Neuron (in vitro differentiated cells): ENCODE results near the gene CNNM2.
"Not testable (repeated sequence)": the region's sequence is repeated elsewhere in the genome, so short reads cannot be mapped to it uniquely, and the experiment has no call there.

ENCODE experiments used
- H2AFZ ChIP-seq: one replicate; pipeline ENCODE4 v1.6.1; 2013; ENCODE audit warnings: low read depth, mild to moderate bottlenecking, inconsistent platforms, low read length, moderate library complexity
- H3K27me3 ChIP-seq: one replicate; pipeline ENCODE4 v1.6.1; 2013; ENCODE audit warnings: low read length; ENCODE audit not compliant: insufficient read depth
- H3K36me3 ChIP-seq: one replicate; pipeline ENCODE4 v1.6.1; 2013; ENCODE audit warnings: low read length; ENCODE audit not compliant: insufficient read depth
- H3K4me1 ChIP-seq: one replicate; pipeline ENCODE4 v1.6.1; 2013; ENCODE audit warnings: low read length; ENCODE audit not compliant: insufficient read depth
- H3K4me3 ChIP-seq: 2 replicates; pipeline ENCODE4 v1.5.1; 2013; ENCODE audit warnings: mild to moderate bottlenecking, low read length, moderate library complexity
- H3K9me3 ChIP-seq: one replicate; pipeline ENCODE4 v1.6.1; 2013; ENCODE audit warnings: low read length

Gene CNNM2

GRCh38 chr10:103062854-103063590 is 144.9 kb downstream of the CNNM2 start:
- Histone ChIP-seq H2AFZ (no peak overlapping the region), H3K4me1 (no peaks in the 10 kb centered on the region), H3K36me3 (no peaks in the 10 kb centered on the region), H3K27me3 (no peaks in the 10 kb centered on the region), H3K4me3 (no peak overlapping the region), H3K9me3 (no peaks in the 10 kb centered on the region)

GRCh38 chr10:103064956-103065355 is 146.9 kb downstream of the CNNM2 start:
- no peaks in the 10 kb centered on the region for H3K9me3 ChIP-seq
- no peaks in the 10 kb centered on the region for H3K27me3 ChIP-seq
- H3K36me3 ChIP-seq, result peaks cover 2% of the 10 kb centered on the region
- no peak overlapping the region for H3K4me3 ChIP-seq
- H2AFZ ChIP-seq, result no peak overlapping the region
- H3K4me1 ChIP-seq, result no peaks in the 10 kb centered on the region

- Histone ChIP-seq H3K27me3 (no peaks in the 10 kb centered on the region), H2AFZ (no peak overlapping the region), H3K4me1 (no peaks in the 10 kb centered on the region)
Observed at GRCh38 chr10:103066141-103067098, 148.3 kb downstream of the CNNM2 start.

GRCh38 chr10:103067099-103067477 is 149.0 kb downstream of the CNNM2 start:
- H3K4me3 ChIP-seq, H3K27me3 ChIP-seq, H3K36me3 ChIP-seq, H3K9me3 ChIP-seq, H2AFZ ChIP-seq, H3K4me1 ChIP-seq: not testable (repeated sequence)

More at GRCh38 chr10:103066141-103067098, 148.3 kb downstream of the CNNM2 start:
- H3K4me3 ChIP-seq, result no peak overlapping the region
- peaks cover 2% of the 10 kb centered on the region for H3K36me3 ChIP-seq
- no peaks in the 10 kb centered on the region for H3K9me3 ChIP-seq

- Histone ChIP-seq H3K4me3 (no peak overlapping the region), H2AFZ (no peak overlapping the region), H3K27me3 (no peaks in the 10 kb centered on the region), H3K9me3 (no peaks in the 10 kb centered on the region), H3K4me1 (no peaks in the 10 kb centered on the region), H3K36me3 (peaks cover 2% of the 10 kb centered on the region)
Observed at GRCh38 chr10:103067484-103067883, 149.4 kb downstream of the CNNM2 start.

GRCh38 chr10:103067956-103068355 is 149.9 kb downstream of the CNNM2 start:
- Histone ChIP-seq H3K9me3 (no peaks in the 10 kb centered on the region), H3K27me3 (no peaks in the 10 kb centered on the region), H3K36me3 (peaks cover 2% of the 10 kb centered on the region), H2AFZ (no peak overlapping the region), H3K4me3 (no peak overlapping the region), H3K4me1 (no peaks in the 10 kb centered on the region)

- Histone ChIP-seq H2AFZ (no peak overlapping the region), H3K36me3 (peaks cover 2% of the 10 kb centered on the region), H3K4me1 (no peaks in the 10 kb centered on the region), H3K9me3 (no peaks in the 10 kb centered on the region), H3K27me3 (no peaks in the 10 kb centered on the region), H3K4me3 (no peak overlapping the region)
Observed at GRCh38 chr10:103069453-103070331, 151.6 kb downstream of the CNNM2 start.

- no peaks in the 10 kb centered on the region for H3K27me3 ChIP-seq
- no peaks in the 10 kb centered on the region for H3K9me3 ChIP-seq
- H3K4me3 ChIP-seq, result no peak overlapping the region
- no peaks in the 10 kb centered on the region for H3K4me1 ChIP-seq
- H3K36me3 ChIP-seq, result peaks cover 13% of the 10 kb centered on the region
- H2AFZ ChIP-seq, result no peak overlapping the region
Observed at GRCh38 chr10:103072276-103072675, 154.2 kb downstream of the CNNM2 start.

GRCh38 chr10:103072891-103073290 is 154.8 kb downstream of the CNNM2 start:
- no peak overlapping the region for H3K4me3 ChIP-seq
- no peaks in the 10 kb centered on the region for H3K9me3 ChIP-seq
- no peaks in the 10 kb centered on the region for H3K4me1 ChIP-seq
- H2AFZ ChIP-seq, result no peak overlapping the region
- peaks cover 13% of the 10 kb centered on the region for H3K36me3 ChIP-seq
- H3K27me3 ChIP-seq, result no peaks in the 10 kb centered on the region

- H3K36me3 ChIP-seq, result peaks cover 16% of the 10 kb centered on the region
- no peaks in the 10 kb centered on the region for H3K27me3 ChIP-seq
- no peaks in the 10 kb centered on the region for H3K4me1 ChIP-seq
- no peaks in the 10 kb centered on the region for H3K9me3 ChIP-seq
- no peak overlapping the region for H2AFZ ChIP-seq
- no peak overlapping the region for H3K4me3 ChIP-seq
Observed at GRCh38 chr10:103077020-103077419, 158.9 kb downstream of the CNNM2 start.

- no peaks in the 10 kb centered on the region for H3K9me3 ChIP-seq
- H2AFZ ChIP-seq, result no peak overlapping the region
- no peak overlapping the region for H3K4me3 ChIP-seq
- H3K4me1 ChIP-seq, result no peaks in the 10 kb centered on the region
- H3K36me3 ChIP-seq, result peaks cover 18% of the 10 kb centered on the region
- H3K27me3 ChIP-seq, result no peaks in the 10 kb centered on the region
Observed at GRCh38 chr10:103077491-103078308, 159.6 kb downstream of the CNNM2 start.

GRCh38 chr10:103078309-103078615 is 160.2 kb downstream of the CNNM2 start:
- Histone ChIP-seq H3K36me3 (peaks cover 22% of the 10 kb centered on the region), H3K4me1 (no peaks in the 10 kb centered on the region), H3K4me3 (no peak overlapping the region), H3K27me3 (no peaks in the 10 kb centered on the region), H3K9me3 (no peaks in the 10 kb centered on the region), H2AFZ (no peak overlapping the region)
